Measurements from ENCODE around the gene ASH1L. TPM values are rescaled to one million over a fixed set of nuclear protein-coding genes. Genes with fewer than 3 reads are reported as not detected.

ASH1L gene
- total RNA-seq, 2 donors from 2014 or later, result 34.0 to 51.4 TPM

GRCh38 chr1:155319536-155319935 lies 243.1 kb downstream of the ASH1L start:
- peaks cover 24% of the 10 kb centered on the region for H3K4me1 ChIP-seq
- H3K4me3 ChIP-seq, result no peak overlapping the region
- H3K27ac ChIP-seq, result no peak overlapping the region
- no peak for DNase-seq
- peaks cover 0 to 2% of the 10 kb centered on the region in 2 donors for H3K36me3 ChIP-seq (replicated peaks in 1 of 2; ENCODE audit: insufficient read depth in 1 of 2, low read depth in 2 of 2)
- no peak for ATAC-seq
- H3K27me3 ChIP-seq, result no peaks in the 10 kb centered on the region
- no peaks in the 10 kb centered on the region for H3K9me3 ChIP-seq
- no peak for TF ChIP-seq CTCF (IDR thresholded peaks at IDR 0.05)
- TF ChIP-seq POLR2A (IDR thresholded peaks at IDR 0.05), result no peak
- 68 to 77% methylated on average over 5 of the region's 5 CpGs for WGBS, 2 donors
- intact Hi-C loops (cut with DNase I), result no loop called here

GRCh38 chr1:155318082-155318481 lies 244.5 kb downstream of the ASH1L start:
- peaks cover 0 to 2% of the 10 kb centered on the region in 2 donors for H3K36me3 ChIP-seq (replicated peaks in 1 of 2; ENCODE audit: insufficient read depth in 1 of 2, low read depth in 2 of 2)
- TF ChIP-seq POLR2A (IDR thresholded peaks at IDR 0.05), result no peak
- TF ChIP-seq CTCF (IDR thresholded peaks at IDR 0.05), result no peak
- no peak for ATAC-seq
- H3K27me3 ChIP-seq, result no peaks in the 10 kb centered on the region
- H3K9me3 ChIP-seq, result no peaks in the 10 kb centered on the region
- no peak overlapping the region for H3K4me3 ChIP-seq
- 90 to 98% methylated on average over 5 to 9 of the region's 9 CpGs for WGBS, 2 donors
- DNase-seq, result no peak
- intact Hi-C loops (cut with DNase I), result no loop called here
- peaks cover 24% of the 10 kb centered on the region for H3K4me1 ChIP-seq
- H3K27ac ChIP-seq, result no peak overlapping the region

GRCh38 chr1:155316922-155317321 lies 245.7 kb downstream of the ASH1L start:
- H3K27ac ChIP-seq, result no peak overlapping the region
- peaks cover 0 to 2% of the 10 kb centered on the region in 2 donors for H3K36me3 ChIP-seq (replicated peaks in 1 of 2; ENCODE audit: insufficient read depth in 1 of 2, low read depth in 2 of 2)
- TF ChIP-seq CTCF (IDR thresholded peaks at IDR 0.05) (no peak), POLR2A (IDR thresholded peaks at IDR 0.05) (no peak)
- H3K4me1 ChIP-seq, result peaks cover 16% of the 10 kb centered on the region
- intact Hi-C loops (cut with DNase I), result no loop called here
- H3K27me3 ChIP-seq, result no peaks in the 10 kb centered on the region
- DNase-seq, result no peak
- WGBS, 2 donors, result 73 to 88% methylated on average over 3 of the region's 3 CpGs
- no peak for ATAC-seq
- no peak overlapping the region for H3K4me3 ChIP-seq
- H3K9me3 ChIP-seq, result no peaks in the 10 kb centered on the region

- H3K27me3 ChIP-seq, result no peaks in the 10 kb centered on the region
- 87 to 91% methylated on average over 6 to 8 of the region's 8 CpGs for WGBS, 2 donors
- ATAC-seq (no peak), DNase-seq (no peak)
- no peak overlapping the region for H3K4me3 ChIP-seq
- H3K27ac ChIP-seq, result no peak overlapping the region
- no peaks in the 10 kb centered on the region for H3K9me3 ChIP-seq
- intact Hi-C loops (cut with DNase I), result no loop called here
- H3K36me3 ChIP-seq (replicated peaks in 1 of 2; ENCODE audit: insufficient read depth in 1 of 2, low read depth in 2 of 2), result peaks cover 0 to 2% of the 10 kb centered on the region in 2 donors
- TF ChIP-seq POLR2A (IDR thresholded peaks at IDR 0.05) (no peak), CTCF (IDR thresholded peaks at IDR 0.05) (no peak)
- peaks cover 24% of the 10 kb centered on the region for H3K4me1 ChIP-seq
Observed at GRCh38 chr1:155313261-155313660, 249.3 kb downstream of the ASH1L start.

GRCh38 chr1:155309423-155310021 lies 253.1 kb downstream of the ASH1L start:
- peak overlapping the region; percentile 60 to 94 (median 86) for H3K27ac ChIP-seq
- H3K4me1 ChIP-seq, result peaks cover 31% of the 10 kb centered on the region
- 0 to 2% methylated on average over 5 to 11 of the region's 11 CpGs for WGBS, 2 donors
- peak overlapping the region; percentile 16 to 48 for H3K4me3 ChIP-seq
- TF ChIP-seq POLR2A (IDR thresholded peaks at IDR 0.05) (no peak), CTCF (IDR thresholded peaks at IDR 0.05) (no peak)
- H3K27me3 ChIP-seq, result no peaks in the 10 kb centered on the region
- intact Hi-C loops (cut with DNase I), result no loop called here
- DNase-seq (peak; percentile 32 to 73 (median 58)), ATAC-seq (no peak)
- no peaks in the 10 kb centered on the region for H3K36me3 ChIP-seq (replicated peaks in 1 of 2; ENCODE audit: insufficient read depth in 1 of 2, low read depth in 2 of 2)
- H3K9me3 ChIP-seq, result no peaks in the 10 kb centered on the region

Measured in body of pancreas (tissue), 4 donors.